AG04450 (cell line): Measurements from ENCODE around the gene IP6K1. TPM values are rescaled to one million over a fixed set of nuclear protein-coding genes. Genes with fewer than 3 reads are reported as not detected.

Experiments
- CTCF ChIA-PET: fragments of 300-600, 350-600 bp; formaldehyde crosslinking; extraction: SDS; loops from one replicate; lab custom pipeline; 2022; ENCODE audit warnings: antibody characterized with exemption, inconsistent platforms; lab: Charles Lee
- POLR2A ChIA-PET: fragments of 350-600 bp; formaldehyde crosslinking; extraction: SDS; loops from one replicate; lab custom pipeline; 2021; ENCODE audit warnings: antibody characterized with exemption, inconsistent platforms; lab: Yijun Ruan, JAX
- DNase-seq: peaks from one replicate; pipeline ENCODE4 v3.0.0-alpha.2; 2011; ENCODE audit warnings: low read depth, low spot score
- H3K27ac ChIP-seq: one replicate; pipeline ENCODE4 v1.5.1; 2012; ENCODE audit warnings: low read depth, low read length, control low read depth
- H3K27me3 ChIP-seq: one replicate; pipeline ENCODE4 v1.6.0; 2012; ENCODE audit warnings: low read length; ENCODE audit not compliant: control insufficient read depth, insufficient read depth
- H3K4me3 ChIP-seq: 2 replicates; pipeline ENCODE4 v1.5.1; 2011; ENCODE audit warnings: mild to moderate bottlenecking, low read depth, low read length, control low read depth
- H3K9me3 ChIP-seq: 2 replicates; pipeline ENCODE4 v1.5.1; 2012; ENCODE audit warnings: low read length; ENCODE audit not compliant: control insufficient read depth, insufficient read depth
- CTCF ChIP-seq: IDR thresholded peaks from 2 replicates; pipeline ENCODE4 v1.5.1; 2011; ENCODE audit warnings: low read depth, low read length, control low read depth, inconsistent platforms
- polyA plus RNA-seq: library from polyadenylated mRNA; depleted of rRNA; stranded (reverse); fragments of >200 nt; gene quantifications from 2 replicates; pipeline ENCODE4 v1.2.3, GENCODE V29; 2011; rRNA removed
- small RNA-seq: library from RNA; depleted of rRNA; stranded (forward); fragments of <200 nt; gene quantifications from one replicate; pipeline ENCODE3, GENCODE V24; 2012; ENCODE audit warnings: low read depth; ENCODE audit not compliant: insufficient read length

IP6K1 gene
- polyA plus RNA-seq, 1 experiment, result 40.4 TPM

GRCh38 chr3:49675912-49676311 lies 110.4 kb downstream of the IP6K1 start:
- TF ChIP-seq CTCF, result no peak
- CTCF ChIA-PET, result no interaction called here
- Histone ChIP-seq H3K27ac (no peak overlapping the region), H3K4me3 (no peak overlapping the region), H3K9me3 (peaks cover 12% of the 10 kb centered on the region), H3K27me3 (no peaks in the 10 kb centered on the region)
- POLR2A ChIA-PET, result no interaction called here
- no peak for DNase-seq

GRCh38 chr3:49674497-49674983 lies 111.8 kb downstream of the IP6K1 start:
- TF ChIP-seq CTCF, result no peak
- CTCF ChIA-PET, result no interaction called here
- POLR2A ChIA-PET, result no interaction called here
- Histone ChIP-seq H3K4me3 (peak overlapping the region; percentile 81), H3K27me3 (no peaks in the 10 kb centered on the region), H3K27ac (no peak overlapping the region), H3K9me3 (peaks cover 12% of the 10 kb centered on the region)
- DNase-seq, result no peak

Small RNA genes lying within 50 kb of the gene (small RNA-seq; reads per million reads assigned to genes)
- gene AMIGO3 (not detected), gene COX6CP14 (not detected)

Other genes starting within 250 kb of the IP6K1 start
- gene BSN, start 232.1 kb downstream of the IP6K1 start, polyA plus RNA-seq, result 0.01 TPM in 1 of 2 replicates, not detected in the other
- 85.3 and 108 TPM in 2 replicates for gene APEH, start 112.2 kb downstream of the IP6K1 start, polyA plus RNA-seq
- 6.4 and 6.5 TPM in 2 replicates for gene MST1, start 97.1 kb downstream of the IP6K1 start, polyA plus RNA-seq
- 22.9 and 33.3 TPM in 2 replicates for gene RNF123, start 97.0 kb downstream of the IP6K1 start, polyA plus RNA-seq
- gene AMIGO3, start 66.9 kb downstream of the IP6K1 start, polyA plus RNA-seq, result 0.11 TPM in 1 of 2 replicates, not detected in the other
- gene GMPPB, start 62.6 kb downstream of the IP6K1 start, polyA plus RNA-seq, result 13.9 and 15.7 TPM in 2 replicates
- gene CDHR4, start 13.3 kb upstream of the IP6K1 start, polyA plus RNA-seq, result 0.09 TPM in 1 of 2 replicates, not detected in the other
- 1.9 and 2.8 TPM in 2 replicates for gene INKA1, start 16.7 kb upstream of the IP6K1 start, polyA plus RNA-seq
- 34.0 and 43.6 TPM in 2 replicates for gene UBA7, start 27.4 kb upstream of the IP6K1 start, polyA plus RNA-seq
- gene TRAIP, start 70.0 kb upstream of the IP6K1 start, polyA plus RNA-seq, result 1.7 and 2.3 TPM in 2 replicates
- gene CAMKV, start 83.4 kb upstream of the IP6K1 start, polyA plus RNA-seq, result not detected in 2 replicates
- 0.10 and 0.41 TPM in 2 replicates for gene MST1R, start 117.3 kb upstream of the IP6K1 start, polyA plus RNA-seq
- gene MON1A, start 143.3 kb upstream of the IP6K1 start, polyA plus RNA-seq, result 7.1 and 8.1 TPM in 2 replicates
- 48.4 and 62.8 TPM in 2 replicates for gene RBM6, start 153.6 kb upstream of the IP6K1 start, polyA plus RNA-seq